ENCODE measurements around the gene ELP4.

- TF ChIP-seq CTCF (IDR thresholded peaks at IDR 0.05), result no peak
- no peak for TF ChIP-seq POLR2A (IDR thresholded peaks at IDR 0.05)
These were observed 269.8 kb downstream of the ELP4 start for GRCh38 chr11:31779374-31779791.
